GM19025 (cell line): ENCODE data around the gene TRPM4.
A peak's percentile ranks its signal among the peaks of the same experiment; 100 is the strongest.
"Not testable (repeated sequence)": the region's sequence is repeated elsewhere in the genome, so short reads cannot be mapped to it uniquely, and the experiment has no call there.

Experiments used
- ATAC-seq: cut with Tn5 transposase; IDR thresholded peaks from one replicate; pipeline ENCODE4 v1.9.1; 2021; ENCODE audit warnings: mild to moderate bottlenecking, low read depth, moderate library complexity; ENCODE audit not compliant: unreplicated experiment

Gene TRPM4

DNA sequence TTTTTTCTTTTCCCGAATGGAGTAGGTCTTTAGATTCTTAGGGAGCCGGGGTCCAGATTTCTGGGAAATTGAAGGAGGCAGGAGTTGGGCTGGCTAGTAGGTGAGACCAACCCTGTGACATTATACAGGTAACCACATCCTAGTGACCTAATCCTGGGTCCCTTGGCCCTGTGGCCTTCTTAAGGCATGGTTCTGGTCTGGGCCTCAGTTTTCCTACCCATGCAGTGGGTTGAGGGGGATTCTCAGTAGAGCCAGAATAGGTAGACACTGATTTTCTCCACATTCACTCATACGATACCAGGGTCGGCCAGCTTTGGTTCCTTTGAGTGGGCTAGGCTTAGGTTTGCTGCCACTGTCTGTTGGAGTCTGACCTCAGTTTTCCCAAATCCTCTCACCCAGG is 31.0 kb upstream of the TRPM4 start:
- no peak for ATAC-seq

DNA sequence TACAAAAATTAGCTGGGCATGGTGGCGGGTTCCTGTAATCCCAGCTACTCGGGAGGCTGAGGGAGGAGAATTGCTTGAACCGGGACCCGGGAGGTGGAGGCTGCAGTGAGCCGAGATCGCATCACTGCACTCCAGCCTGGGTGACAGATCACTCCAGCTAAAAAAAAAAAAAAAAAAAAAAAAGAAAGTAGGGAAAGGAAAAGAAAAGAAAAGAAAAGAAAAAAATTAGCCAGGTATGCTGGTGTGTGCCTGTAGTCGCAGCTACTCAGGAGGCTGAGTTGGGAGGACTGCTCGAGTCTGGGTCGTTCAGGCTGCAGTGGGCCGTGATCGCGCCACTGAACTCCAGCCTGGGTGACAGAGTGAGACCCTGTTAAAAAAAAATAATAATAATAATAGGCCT is 30.4 kb upstream of the TRPM4 start:
- not testable (repeated sequence) for ATAC-seq

DNA sequence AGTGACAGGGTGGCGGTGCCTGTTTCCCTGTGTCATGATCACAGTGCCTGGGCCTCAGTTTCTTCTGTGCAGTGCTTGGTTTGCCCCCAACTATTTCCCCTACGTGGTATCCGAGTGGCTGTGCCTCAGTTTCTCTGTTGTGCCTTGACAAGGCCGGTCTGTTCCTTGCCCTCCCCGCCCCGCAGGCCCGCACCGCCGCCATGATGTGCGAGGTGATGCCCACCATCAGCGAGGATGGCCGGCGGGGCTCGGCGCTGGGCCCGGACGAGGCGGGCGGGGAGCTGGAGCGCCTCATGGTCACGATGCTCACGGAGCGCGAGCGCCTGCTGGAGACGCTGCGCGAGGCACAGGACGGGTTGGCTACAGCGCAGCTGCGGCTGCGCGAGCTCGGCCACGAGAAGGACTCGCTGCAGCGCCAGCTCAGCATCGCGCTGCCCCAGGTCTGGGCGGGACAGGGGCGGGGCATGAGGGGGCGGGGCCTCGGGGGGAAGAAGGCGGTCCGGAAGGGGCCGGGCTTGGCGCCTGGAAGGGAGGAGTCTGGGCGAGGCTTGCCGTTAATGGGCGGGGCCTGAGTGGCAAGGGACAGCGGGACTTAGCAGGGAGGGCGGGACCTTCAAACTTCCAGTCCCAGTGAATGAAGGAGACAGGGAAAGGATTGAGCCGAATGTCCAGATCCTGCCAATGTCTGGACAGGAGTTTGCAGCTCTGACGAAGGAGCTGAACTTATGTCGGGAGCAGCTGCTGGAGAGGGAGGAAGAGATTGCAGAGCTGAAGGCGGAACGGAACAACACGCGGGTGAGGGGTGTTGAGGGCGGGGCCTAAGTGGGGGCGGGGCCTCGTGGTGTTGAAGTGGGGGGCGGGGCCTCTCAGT is 29.7 kb upstream of the TRPM4 start:
- ATAC-seq, result peak; percentile 86

DNA sequence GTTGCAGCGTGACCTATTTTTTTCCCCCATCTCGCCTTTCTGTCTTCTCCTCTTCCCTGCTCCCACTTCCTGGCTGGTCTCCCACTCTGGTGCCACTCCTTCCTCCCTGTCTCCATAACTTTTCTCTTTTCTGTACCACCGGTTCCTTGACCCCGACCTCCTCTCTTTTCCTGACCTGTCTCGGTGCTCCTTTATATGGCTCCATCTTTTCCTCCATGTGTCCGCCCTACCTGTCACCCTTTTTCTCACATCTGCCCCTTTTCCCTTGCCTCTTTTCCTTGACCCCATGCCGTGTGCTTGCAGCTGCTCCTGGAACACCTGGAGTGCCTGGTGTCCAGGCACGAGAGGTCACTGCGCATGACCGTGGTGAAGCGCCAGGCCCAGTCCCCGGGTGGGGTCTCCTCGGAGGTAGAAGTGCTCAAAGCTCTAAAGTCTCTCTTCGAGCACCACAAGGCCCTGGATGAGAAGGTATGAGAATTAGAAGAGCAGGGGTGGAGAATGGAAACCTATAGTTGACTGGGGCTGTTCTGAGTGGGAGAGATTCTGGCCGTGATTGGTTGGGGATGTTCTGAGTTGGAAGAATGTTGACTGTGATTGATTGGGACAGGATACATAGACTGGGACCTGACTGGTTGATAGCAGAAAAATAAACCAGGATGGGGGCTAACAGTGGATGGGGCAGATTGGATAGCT is 28.9 kb upstream of the TRPM4 start:
- no peak for ATAC-seq

DNA sequence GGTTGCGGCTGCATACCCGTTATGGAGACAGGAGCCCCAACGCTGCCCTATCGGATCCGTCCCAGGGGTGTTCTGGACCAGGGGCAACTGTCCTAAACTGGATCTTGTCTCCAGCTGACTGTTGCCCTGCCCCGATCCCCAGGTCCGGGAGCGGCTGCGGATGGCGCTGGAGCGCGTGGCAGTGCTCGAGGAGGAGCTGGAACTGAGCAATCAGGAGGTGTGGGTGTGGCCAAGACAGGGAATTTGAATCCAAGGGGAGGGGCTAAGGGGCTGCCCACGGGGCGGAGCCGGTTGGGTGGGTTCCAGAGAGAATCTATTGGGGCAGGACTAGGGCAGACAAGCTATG is 28.4 kb upstream of the TRPM4 start:
- no peak for ATAC-seq

- no peak for ATAC-seq
Measured at GRCh38 chr19:49130325-49130724, 27.3 kb upstream of the TRPM4 start.

GRCh38 chr19:49132974-49133609 is 24.5 kb upstream of the TRPM4 start:
- no peak for ATAC-seq

DNA sequence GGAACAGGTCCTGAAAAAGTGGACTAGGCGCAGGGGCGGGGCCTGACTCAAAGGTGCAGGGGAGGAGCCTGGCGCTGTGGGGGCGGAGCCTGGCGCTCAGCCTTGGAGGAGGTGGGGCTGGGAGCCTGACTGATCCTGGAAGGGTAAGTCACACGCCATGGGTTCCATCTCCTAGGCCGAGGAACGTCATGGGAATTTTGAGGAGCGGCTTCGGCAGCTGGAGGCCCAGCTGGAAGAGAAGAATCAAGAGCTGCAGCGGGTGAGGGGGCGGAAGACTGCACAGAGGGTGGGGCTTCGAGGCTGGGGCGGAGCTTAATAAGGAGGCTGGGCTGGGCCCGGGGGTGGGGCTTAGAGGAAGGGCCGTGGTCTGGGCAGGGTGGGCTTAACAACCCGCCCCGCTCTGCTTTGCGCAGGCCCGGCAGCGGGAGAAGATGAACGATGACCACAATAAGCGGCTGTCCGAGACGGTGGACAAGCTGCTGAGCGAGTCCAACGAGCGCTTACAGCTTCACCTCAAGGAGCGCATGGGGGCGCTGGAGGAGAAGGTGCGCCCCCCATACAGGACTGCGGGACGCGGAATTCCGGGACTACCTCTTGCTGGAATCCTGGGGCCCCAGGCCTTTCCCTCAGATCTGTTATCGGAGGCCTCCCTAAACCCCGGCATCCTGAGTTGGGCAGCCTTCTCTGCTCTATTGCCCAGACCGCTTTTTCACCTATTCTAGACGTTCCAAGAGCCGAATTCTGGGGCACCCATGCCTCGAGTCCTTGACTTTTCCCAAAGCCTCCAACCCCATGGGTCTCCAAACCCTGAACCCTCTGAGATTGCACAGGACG is 23.8 kb upstream of the TRPM4 start:
- ATAC-seq, result no peak

- no peak for ATAC-seq
Measured at GRCh38 chr19:49135686-49136085, 21.9 kb upstream of the TRPM4 start.

DNA sequence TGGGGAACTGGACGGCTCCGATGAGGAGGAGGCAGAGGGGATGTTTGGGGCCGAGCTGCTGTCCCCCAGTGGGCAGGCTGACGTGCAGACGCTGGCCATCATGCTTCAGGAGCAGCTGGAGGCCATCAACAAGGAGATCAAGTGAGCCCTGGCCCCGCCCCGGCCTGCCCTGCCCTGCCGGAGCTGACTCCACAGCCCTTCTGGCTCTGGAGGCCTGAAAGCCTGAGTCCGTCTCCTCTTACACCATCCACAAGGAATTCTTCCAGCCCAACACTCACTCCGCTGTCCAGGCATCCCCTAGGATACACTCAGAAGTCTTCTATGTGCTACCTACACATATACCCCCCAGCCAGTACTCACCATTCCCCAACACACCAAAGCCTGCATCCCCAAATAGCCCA is 20.8 kb upstream of the TRPM4 start:
- no peak for ATAC-seq

DNA sequence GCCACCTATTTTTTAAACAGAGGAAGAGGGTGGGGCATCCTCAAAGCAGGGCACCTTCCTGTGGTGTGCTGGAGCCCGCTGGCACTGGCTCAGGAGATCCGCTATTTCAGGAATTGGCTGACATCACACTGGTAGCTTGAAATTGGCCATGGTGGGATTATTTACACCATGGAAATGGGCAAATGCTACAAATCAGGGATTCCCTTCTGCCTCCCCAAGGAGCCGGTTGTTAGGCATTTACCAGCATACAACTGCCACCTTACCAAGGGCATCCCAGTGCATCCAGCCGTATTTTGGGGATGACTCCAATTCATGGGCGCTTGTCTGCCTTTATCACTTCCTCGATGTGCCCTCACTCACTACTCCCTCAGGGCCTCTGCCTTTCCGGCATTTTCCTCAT is 16.6 kb upstream of the TRPM4 start:
- ATAC-seq, result no peak

DNA sequence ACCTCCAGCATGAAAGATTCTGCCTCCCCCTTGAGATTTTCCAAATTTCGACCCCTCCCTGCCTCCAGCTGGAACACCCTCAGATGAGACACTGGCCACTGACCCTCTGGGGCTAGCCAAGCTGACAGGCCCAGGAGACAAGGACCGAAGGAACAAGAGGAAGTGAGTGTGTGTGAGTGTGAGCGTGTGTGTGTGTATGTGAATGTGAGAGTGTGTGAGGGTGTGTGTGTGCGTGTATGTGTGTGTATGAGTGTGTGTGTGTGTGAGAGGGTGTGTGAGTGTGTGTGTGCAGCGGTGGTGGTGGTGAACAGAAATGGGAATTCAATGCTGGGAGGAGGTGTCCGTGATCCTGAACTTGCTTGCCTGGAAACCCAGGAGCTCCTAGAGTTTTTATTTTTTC is 16.2 kb upstream of the TRPM4 start:
- ATAC-seq, result no peak

DNA sequence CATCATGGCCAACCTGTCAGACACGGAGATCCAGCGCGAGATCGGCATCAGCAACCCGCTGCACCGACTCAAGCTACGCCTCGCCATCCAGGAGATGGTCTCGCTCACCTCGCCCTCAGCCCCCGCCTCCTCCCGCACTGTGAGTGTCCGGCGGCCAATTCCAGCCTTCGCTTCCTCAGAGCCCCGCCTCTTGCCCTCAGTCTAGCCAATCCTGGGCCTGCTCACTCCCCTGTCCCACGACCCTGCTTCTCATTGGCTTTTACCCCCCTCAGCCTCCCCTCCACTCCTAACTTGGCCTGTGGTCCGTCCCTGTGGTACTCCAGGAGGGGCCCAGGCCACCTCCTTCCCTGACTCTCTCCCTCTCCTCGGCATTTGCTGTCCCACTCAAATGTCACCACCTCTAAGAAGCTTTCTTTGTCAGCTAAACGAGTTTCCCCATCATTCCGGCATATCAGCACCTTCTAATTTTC is 14.7 kb upstream of the TRPM4 start:
- no peak for ATAC-seq

GRCh38 chr19:49145573-49146407 is 11.8 kb upstream of the TRPM4 start:
- no peak for ATAC-seq

- ATAC-seq, result not testable (repeated sequence)
Measured at GRCh38 chr19:49146408-49146770, 11.2 kb upstream of the TRPM4 start.

- ATAC-seq, result no peak
Measured at GRCh38 chr19:49148044-49148682, 9.4 kb upstream of the TRPM4 start.

DNA sequence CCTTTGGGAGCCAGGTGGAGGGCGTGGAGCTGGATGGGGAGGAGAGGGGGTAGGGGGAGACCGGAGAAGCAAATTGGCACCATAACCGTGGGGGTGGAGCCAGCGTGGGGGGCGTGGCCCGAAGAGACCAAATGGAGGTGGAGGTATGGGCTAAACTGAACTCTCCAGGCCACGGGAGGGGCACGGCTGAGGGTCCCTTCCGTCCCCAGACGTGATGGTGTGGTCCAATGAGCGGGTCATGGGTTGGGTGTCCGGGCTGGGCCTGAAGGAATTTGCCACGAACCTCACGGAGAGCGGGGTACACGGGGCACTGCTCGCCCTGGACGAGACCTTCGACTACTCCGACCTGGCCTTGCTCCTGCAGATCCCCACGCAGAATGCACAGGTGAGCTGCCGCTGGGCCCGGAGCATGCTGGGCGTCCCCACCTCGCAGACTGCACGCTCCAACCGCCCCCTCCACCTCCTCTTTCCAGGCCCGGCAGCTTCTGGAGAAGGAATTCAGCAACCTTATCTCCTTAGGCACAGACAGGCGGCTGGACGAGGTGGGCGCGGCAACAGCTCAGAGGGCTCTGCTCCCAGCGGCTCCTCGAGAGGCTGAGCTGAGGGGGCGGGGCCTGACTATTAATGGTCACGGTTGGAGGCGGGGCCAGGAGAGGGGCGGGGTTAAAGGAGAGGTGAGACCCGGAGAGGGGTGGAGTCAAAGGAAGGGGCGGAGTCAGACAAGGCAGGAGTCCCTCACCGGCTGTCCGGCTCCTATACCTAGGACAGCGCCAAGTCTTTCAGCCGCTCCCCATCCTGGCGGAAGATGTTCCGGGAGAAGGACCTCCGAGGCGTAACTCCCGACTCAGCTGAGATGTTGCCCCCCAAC is 8.6 kb upstream of the TRPM4 start:
- no peak for ATAC-seq

DNA sequence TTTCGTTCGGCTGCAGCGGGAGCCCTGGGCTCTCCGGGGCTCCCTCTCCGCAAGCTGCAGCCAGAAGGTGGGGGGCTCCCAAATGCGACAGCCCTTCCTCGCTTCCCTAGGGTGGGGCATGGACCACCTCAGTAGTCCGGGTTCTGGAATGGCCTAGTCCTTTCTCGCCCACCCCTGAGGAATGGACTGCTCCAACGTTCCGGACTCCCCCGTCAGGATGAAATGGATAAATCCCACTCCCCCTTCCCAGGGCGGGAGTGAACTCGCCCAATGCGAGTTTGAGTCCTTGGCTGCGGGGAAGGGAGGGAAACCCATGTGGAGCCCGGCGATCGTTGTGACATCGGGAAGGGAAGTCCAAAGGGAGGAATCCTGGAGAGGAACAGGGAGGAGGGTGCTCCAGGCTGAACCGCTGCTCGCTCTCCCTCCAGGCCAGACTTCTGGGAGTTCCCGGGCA is 7.9 kb upstream of the TRPM4 start:
- ATAC-seq, result no peak
